PFSK-1 (cell line): Measurements from ENCODE around the gene PITPNM3.

Source experiments
- POLR2AphosphoS5 ChIP-seq: IDR thresholded peaks from 2 replicates; pipeline ENCODE4 v1.6.1; 2012; ENCODE audit warnings: low read depth, mild to moderate bottlenecking, control low read depth, low read length, moderate library complexity
- REST ChIP-seq, 2 experiments: IDR thresholded peaks; 2 replicates each; pipeline versions ENCODE4 v1.6.1 to v1.8.0; 2011 to 2012; ENCODE audit warnings: low read depth in 2 of 2, low read length in 2 of 2, control low read depth in 1 of 2, inconsistent platforms in 1 of 2, mild to moderate bottlenecking in 1 of 2, moderate library complexity in 1 of 2; ENCODE audit not compliant: insufficient read depth in 1 of 2
- TAF1 ChIP-seq: IDR thresholded peaks from 2 replicates; pipeline ENCODE4 v1.6.1; 2012; ENCODE audit warnings: low read length, control low read depth, borderline replicate concordance; ENCODE audit not compliant: insufficient read depth

GRCh38 chr17:6498901-6499540, 57.3 kb downstream of the PITPNM3 start:
- TF ChIP-seq TAF1, result no peak
- no peak for TF ChIP-seq REST (IDR thresholded peaks at IDR 0.05; ENCODE audit: insufficient read depth in 1 of 2, low read depth in 2 of 2, low read length in 2 of 2)
- no peak for TF ChIP-seq POLR2AphosphoS5
